Naive thymus-derived CD4-positive, alpha-beta T cell (primary cell): ENCODE results near the gene RXYLT1. TPM values are rescaled to one million over a fixed set of nuclear protein-coding genes. Genes with fewer than 3 reads are reported as not detected.
A peak's percentile ranks its signal among the peaks of the same experiment; 100 is the strongest.

Source experiments
- ATAC-seq: fragments of 150-1000 bp; cut with Tn5 transposase; 2 replicates; pipeline ENCODE4 v1.10.0; 2021; ENCODE audit warnings: mild to moderate bottlenecking, moderate library complexity
- CTCF ChIA-PET: fragments of 350-600 bp; sonication (Branson Sonifier 250); formaldehyde crosslinking; loops from one replicate; lab custom pipeline; 2021; ENCODE audit warnings: antibody characterized with exemption; lab: Charles Lee
- POLR2A ChIA-PET: fragments of 350-600 bp; sonication (Branson Sonifier 250); formaldehyde crosslinking; loops from one replicate; lab custom pipeline; 2021; ENCODE audit warnings: antibody characterized with exemption, inconsistent platforms; lab: Charles Lee
- DNase-seq, 9 donors: peaks; one replicate each; pipeline versions ENCODE4 v3.0.0 to v3.0.0-alpha.2; 2020 to 2022; ENCODE audit warnings: mixed read lengths in 1 of 9
- H3K27ac ChIP-seq: one replicate; pipeline ENCODE4 v1.7.0; 2013; ENCODE audit warnings: mild to moderate bottlenecking, low read depth, low read length, moderate library complexity
- H3K27me3 ChIP-seq, 2 donors: one replicate each; pipeline ENCODE4 v1.7.0; 2013; ENCODE audit warnings: low read length in 2 of 2, mild to moderate bottlenecking in 2 of 2, moderate library complexity in 2 of 2; ENCODE audit not compliant: control insufficient read depth in 2 of 2, insufficient read depth in 2 of 2
- H3K36me3 ChIP-seq, 3 experiments: 1 replicate in 2 of 3; 2 replicates in 1 of 3; pipeline ENCODE4 v1.7.0; 2013; ENCODE audit warnings: low read length in 3 of 3, mild to moderate bottlenecking in 3 of 3, moderate library complexity in 1 of 3; ENCODE audit not compliant: insufficient read depth in 3 of 3, control insufficient read depth in 2 of 3
- H3K4me1 ChIP-seq, 2 donors: one replicate each; pipeline ENCODE4 v1.7.0; 2013; ENCODE audit warnings: low read length in 2 of 2, mild to moderate bottlenecking in 2 of 2, moderate library complexity in 1 of 2; ENCODE audit not compliant: control insufficient read depth in 2 of 2, insufficient read depth in 2 of 2
- H3K4me3 ChIP-seq: 2 replicates; pipeline ENCODE4 v1.7.0; 2013; ENCODE audit warnings: mild to moderate bottlenecking, low read length
- H3K9me3 ChIP-seq, 3 experiments: 1 replicate in 2 of 3; 2 replicates in 1 of 3; pipeline ENCODE4 v1.7.0; 2013; ENCODE audit warnings: low read length in 3 of 3; ENCODE audit not compliant: control insufficient read depth in 2 of 3
- H3K27ac Mint-ChIP-seq, 9 donors: one replicate each; pipeline ENCODE4 v1.8.0; 2020 to 2022; ENCODE audit warnings: mixed read lengths in 9 of 9, mild to moderate bottlenecking in 8 of 9, moderate library complexity in 5 of 9, inconsistent platforms in 2 of 9
- H3K27me3 Mint-ChIP-seq, 5 donors: one replicate each; pipeline ENCODE4 v1.8.0; 2021 to 2022; ENCODE audit warnings: mixed read lengths in 5 of 5, mild to moderate bottlenecking in 1 of 5
- H3K36me3 Mint-ChIP-seq, 5 donors: one replicate each; pipeline ENCODE4 v1.8.0; 2020 to 2022; ENCODE audit warnings: mixed read lengths in 5 of 5, mild to moderate bottlenecking in 3 of 5, inconsistent platforms in 1 of 5
- H3K4me1 Mint-ChIP-seq, 7 donors: one replicate each; pipeline ENCODE4 v1.8.0; 2020 to 2022; ENCODE audit warnings: mixed read lengths in 7 of 7, mild to moderate bottlenecking in 3 of 7, inconsistent platforms in 1 of 7
- H3K4me3 Mint-ChIP-seq, 10 donors: one replicate each; pipeline ENCODE4 v1.8.0; 2020 to 2022; ENCODE audit warnings: mild to moderate bottlenecking in 10 of 10, mixed read lengths in 10 of 10, moderate library complexity in 6 of 10, inconsistent platforms in 2 of 10
- H3K9me3 Mint-ChIP-seq, 11 donors: one replicate each; pipeline ENCODE4 v1.8.0; 2020 to 2022; ENCODE audit warnings: mixed read lengths in 11 of 11, mild to moderate bottlenecking in 4 of 11, inconsistent platforms in 1 of 11, moderate library complexity in 1 of 11
- intact Hi-C, 2 donors: fragments of 100-400 bp; cut with micrococcal nuclease; formaldehyde crosslinking; loops; one replicate each; pipeline ENCODE4 v1.15.1; 2023
- polyA plus RNA-seq, 2 donors: library from polyadenylated mRNA; unstranded; fragments of 300-500 nt; fragmentation: Illumina TruSeq; gene quantifications; one replicate each; pipeline ENCODE4 v1.2.3, GENCODE V29; 2021
- total RNA-seq, 6 experiments: library from RNA in 5 of 6; stranded (reverse) in 5 of 6; gene quantifications; 1 replicate in 5 of 6; 2 replicates in 1 of 6; pipeline ENCODE4 v1.2.3 and lab custom pipeline; 2021 to 2026

Gene RXYLT1
- total and polyA plus RNA-seq, 7 experiments from 2014 or later: 9.9 to 22.0 (median 15.4) TPM

DNA sequence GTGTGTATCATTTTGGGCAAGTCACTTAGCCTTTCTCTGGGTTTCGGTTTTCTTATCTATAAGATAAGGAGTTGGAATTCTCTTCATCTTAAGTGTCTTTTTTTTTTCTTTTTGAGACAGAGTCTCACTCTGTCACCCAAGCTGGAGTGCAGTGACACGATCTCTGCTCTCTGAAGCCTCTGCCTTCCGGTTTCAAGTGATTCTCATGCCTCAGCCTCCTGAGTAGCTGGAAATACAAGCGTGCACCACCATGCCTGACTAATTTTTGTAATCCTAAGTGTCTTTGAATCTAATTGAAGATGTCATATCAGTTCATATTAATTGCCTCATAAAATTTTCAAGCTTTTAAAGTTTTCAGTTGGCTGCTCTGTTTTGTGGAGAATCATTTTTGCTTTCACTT lies 68.7 kb downstream of the RXYLT1 start:
- Mint-ChIP-seq H3K27me3 (peaks cover 17 to 32% (median 24%) of the 10 kb centered on the region in 5 donors), H3K27ac (no peak overlapping the region), H3K4me3 (no peak overlapping the region), H3K4me1 (peaks cover 0 to 7% (median 6%) of the 10 kb centered on the region in 7 donors), H3K9me3 (no peaks in the 10 kb centered on the region), H3K36me3 (no peaks in the 10 kb centered on the region)
- Histone ChIP-seq H3K36me3 (no peaks in the 10 kb centered on the region), H3K4me3 (no peak overlapping the region), H3K27me3 (peaks cover 3 to 7% of the 10 kb centered on the region in 2 donors), H3K9me3 (no peaks in the 10 kb centered on the region), H3K4me1 (no peaks in the 10 kb centered on the region), H3K27ac (no peak overlapping the region)
- ATAC-seq (no peak), DNase-seq (no peak)
- ChIA-PET POLR2A (no interaction called here), CTCF (interaction anchor here (0.6 to 0.7 kb wide), 2 partner anchors 11 to 484 kb away, joined by 3 to 4 read pairs; no protein-coding TSS in a partner anchor)
- intact Hi-C loops: no loop called here

DNA sequence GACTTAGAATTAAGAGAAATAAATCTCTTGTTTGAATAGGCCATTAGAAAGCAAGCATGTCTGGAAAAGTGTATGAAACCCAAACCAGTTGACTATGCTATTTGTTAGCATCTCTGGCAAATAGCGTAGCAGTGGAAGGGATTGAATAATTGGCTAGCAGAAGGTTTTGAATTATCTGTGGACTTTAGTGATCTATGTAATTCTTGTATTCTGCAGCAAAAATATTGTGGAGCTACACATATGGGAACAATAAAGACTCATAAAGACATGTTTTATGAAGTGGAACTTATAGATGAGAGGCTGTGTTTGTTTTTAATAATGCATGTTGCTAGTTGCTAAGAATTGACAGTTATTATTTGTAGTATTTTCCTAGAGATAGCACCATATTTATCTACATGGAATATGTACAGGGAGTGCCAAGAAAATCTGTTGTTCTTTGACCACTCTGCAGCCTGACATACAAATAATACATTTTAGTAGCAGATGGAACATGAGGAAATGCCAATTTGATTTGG lies 69.5 kb downstream of the RXYLT1 start:
- H3K36me3 Mint-ChIP-seq: no peaks in the 10 kb centered on the region
- CTCF ChIA-PET: no interaction called here

DNA sequence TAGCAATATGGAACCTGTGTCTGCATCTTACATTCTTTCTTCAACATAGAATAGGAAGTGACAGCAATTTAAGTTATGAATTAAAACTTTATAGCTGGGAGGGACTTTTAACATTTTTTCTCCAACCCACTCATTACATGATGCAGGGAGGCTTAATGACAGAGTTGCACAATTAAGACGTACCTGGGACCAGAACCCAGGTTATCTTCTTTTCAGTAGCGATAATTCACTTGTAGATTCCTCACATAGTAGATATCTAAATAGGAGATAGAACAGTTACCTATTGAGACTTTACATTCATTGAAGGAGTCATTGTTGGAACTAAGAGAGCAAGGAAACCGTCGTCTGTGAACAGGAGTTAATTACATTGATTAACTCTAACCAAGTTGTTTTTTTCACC lies 69.9 kb downstream of the RXYLT1 start:
- Mint-ChIP-seq H3K36me3 (no peaks in the 10 kb centered on the region), H3K4me1 (peaks cover 0 to 5% (median 3%) of the 10 kb centered on the region in 7 donors), H3K9me3 (no peaks in the 10 kb centered on the region), H3K4me3 (no peak overlapping the region), H3K27me3 (peaks cover 15 to 30% (median 25%) of the 10 kb centered on the region in 5 donors), H3K27ac (peak overlapping the region in 1 of 9 donors; percentile 7)
- Histone ChIP-seq H3K27ac (no peak overlapping the region), H3K4me1 (no peaks in the 10 kb centered on the region), H3K4me3 (no peak overlapping the region), H3K36me3 (no peaks in the 10 kb centered on the region), H3K27me3 (peaks cover 3 to 4% of the 10 kb centered on the region in 2 donors), H3K9me3 (no peaks in the 10 kb centered on the region)
- CTCF ChIA-PET: no interaction called here
- DNase-seq: no peak
- intact Hi-C loops: no loop called here
- no peak for ATAC-seq
- POLR2A ChIA-PET: interaction anchor here (1.2 kb wide), 1 partner anchor 48 kb away, joined by 3 read pairs; no protein-coding TSS in a partner anchor

More for the DNA sequence above, 69.5 kb downstream of the RXYLT1 start:
- Mint-ChIP-seq H3K9me3 (no peaks in the 10 kb centered on the region), H3K4me3 (no peak overlapping the region), H3K4me1 (peaks cover 0 to 7% (median 6%) of the 10 kb centered on the region in 7 donors), H3K27ac (no peak overlapping the region), H3K27me3 (peaks cover 17 to 32% (median 26%) of the 10 kb centered on the region in 5 donors)
- no peaks in the 10 kb centered on the region for H3K9me3 ChIP-seq
- H3K27me3 ChIP-seq: peaks cover 3 to 7% of the 10 kb centered on the region in 2 donors
- DNase-seq: no peak
- intact Hi-C loops: no loop called here
- no peak overlapping the region for H3K4me3 ChIP-seq
- POLR2A ChIA-PET: interaction anchor here (1.2 kb wide), 1 partner anchor 47 kb away, joined by 3 read pairs; no protein-coding TSS in a partner anchor
- no peaks in the 10 kb centered on the region for H3K36me3 ChIP-seq
- H3K4me1 ChIP-seq: no peaks in the 10 kb centered on the region
- no peak overlapping the region for H3K27ac ChIP-seq
- ATAC-seq: no peak

DNA sequence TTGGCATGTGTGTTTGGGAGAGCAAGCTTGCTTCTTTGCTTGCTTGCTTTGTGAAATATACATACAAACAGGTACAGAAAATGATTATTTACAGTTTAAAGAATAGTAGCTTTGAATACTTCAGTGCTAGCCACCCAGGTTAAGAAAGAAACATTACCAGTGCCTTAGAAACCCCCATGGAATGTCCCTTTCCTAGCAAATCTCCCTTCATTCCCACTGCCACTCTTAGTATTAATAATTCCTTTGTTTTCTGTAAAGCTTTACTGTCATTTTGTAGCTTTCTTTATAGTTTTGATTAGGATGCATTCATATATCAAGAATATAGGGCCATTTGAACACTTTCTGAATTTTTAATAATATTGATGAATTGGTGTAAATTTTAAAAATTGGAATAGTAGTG lies 74.3 kb downstream of the RXYLT1 start:
- Histone ChIP-seq H3K9me3 (no peaks in the 10 kb centered on the region), H3K27ac (no peak overlapping the region), H3K27me3 (peaks cover 0 to 3% of the 10 kb centered on the region in 2 donors), H3K4me3 (no peak overlapping the region), H3K36me3 (no peaks in the 10 kb centered on the region), H3K4me1 (no peaks in the 10 kb centered on the region)
- Mint-ChIP-seq H3K27ac (no peak overlapping the region), H3K27me3 (peaks cover 0 to 14% (median 9%) of the 10 kb centered on the region in 5 donors), H3K4me3 (no peak overlapping the region), H3K4me1 (no peaks in the 10 kb centered on the region), H3K36me3 (no peaks in the 10 kb centered on the region), H3K9me3 (peaks cover 0 to 2% (median 0%) of the 10 kb centered on the region in 11 donors)
- intact Hi-C loops: no loop called here
- ChIA-PET CTCF (no interaction called here), POLR2A (no interaction called here)
- DNase-seq: no peak
- ATAC-seq: no peak

DNA sequence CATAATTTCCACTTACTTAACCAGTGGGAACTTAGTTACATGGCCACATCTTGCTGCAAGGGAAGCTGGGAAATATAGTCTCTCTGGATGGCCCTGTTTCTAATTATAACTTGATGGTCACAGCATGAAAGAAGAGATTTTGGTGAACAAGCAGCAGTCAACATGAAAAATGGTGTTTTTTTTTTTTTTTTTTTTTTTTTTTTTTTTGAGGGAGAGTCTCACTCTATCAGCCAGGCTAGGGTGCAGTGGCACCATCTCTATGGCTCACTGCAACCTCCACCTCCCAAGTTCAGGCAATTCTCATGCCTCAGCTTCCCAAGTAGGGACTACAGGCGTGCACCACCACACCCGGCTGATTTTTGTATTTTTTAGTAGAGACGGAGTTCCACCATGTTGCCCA lies 75.6 kb downstream of the RXYLT1 start:
- no peaks in the 10 kb centered on the region for H3K4me1 ChIP-seq
- ChIA-PET POLR2A (no interaction called here), CTCF (no interaction called here)
- intact Hi-C loops: no loop called here
- H3K27me3 Mint-ChIP-seq: peaks cover 0 to 21% (median 8%) of the 10 kb centered on the region in 5 donors
- no peaks in the 10 kb centered on the region for H3K36me3 ChIP-seq
- no peaks in the 10 kb centered on the region for H3K9me3 ChIP-seq
- no peak overlapping the region for H3K4me3 ChIP-seq
- DNase-seq (no peak), ATAC-seq (no peak)
- H3K27me3 ChIP-seq: peaks cover 0 to 3% of the 10 kb centered on the region in 2 donors
- H3K9me3 Mint-ChIP-seq: peaks cover 0 to 2% (median 0%) of the 10 kb centered on the region in 11 donors
- H3K27ac ChIP-seq: no peak overlapping the region
- H3K27ac Mint-ChIP-seq: no peak overlapping the region
- no peaks in the 10 kb centered on the region for H3K36me3 Mint-ChIP-seq
- no peak overlapping the region for H3K4me3 Mint-ChIP-seq
- no peaks in the 10 kb centered on the region for H3K4me1 Mint-ChIP-seq

DNA sequence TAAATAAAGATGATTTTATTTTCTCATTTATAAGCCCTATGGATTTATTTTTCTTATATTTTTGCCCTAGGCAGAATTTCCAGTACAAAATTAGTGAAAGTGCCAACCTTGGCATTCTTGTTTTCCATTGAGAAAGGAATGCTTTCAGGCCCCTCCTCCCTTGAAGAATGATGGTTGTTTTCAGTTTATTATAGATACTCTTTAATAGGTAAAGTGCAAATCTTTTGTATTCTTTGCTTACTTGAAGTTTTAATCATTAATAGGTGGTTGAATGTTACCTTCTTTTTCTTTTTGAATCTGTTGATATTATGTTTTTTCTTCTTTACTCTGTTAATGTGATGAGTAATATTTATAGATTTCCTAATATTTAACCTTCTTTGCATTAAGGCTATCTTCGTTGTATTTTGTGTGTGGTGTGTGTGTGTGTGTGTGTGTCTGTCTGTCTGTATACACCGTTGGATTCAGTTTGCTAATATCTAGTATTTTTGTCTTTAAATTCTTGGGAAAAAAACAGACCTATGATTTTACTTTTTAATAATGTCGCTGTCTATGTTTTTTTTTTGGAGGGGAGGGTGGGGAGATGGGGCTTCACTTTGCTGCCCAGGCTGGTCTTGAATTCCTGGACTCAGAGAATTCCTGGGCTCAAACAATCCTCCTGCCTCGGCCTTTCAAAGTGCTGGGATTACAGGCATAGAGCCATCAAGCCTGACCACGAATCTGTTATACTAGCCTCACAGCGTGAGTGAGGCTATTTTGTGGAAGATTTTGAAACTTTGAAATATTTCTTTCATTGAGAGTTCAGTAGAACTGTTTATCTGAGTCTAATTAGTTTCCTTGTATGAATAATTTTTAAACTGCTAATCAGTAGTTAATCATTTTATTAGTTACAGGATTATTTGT lies 78.3 kb downstream of the RXYLT1 start:
- no peaks in the 10 kb centered on the region for H3K9me3 ChIP-seq
- Mint-ChIP-seq H3K27ac (no peak overlapping the region), H3K4me1 (no peaks in the 10 kb centered on the region), H3K36me3 (no peaks in the 10 kb centered on the region), H3K4me3 (no peak overlapping the region), H3K9me3 (peaks cover 0 to 2% (median 0%) of the 10 kb centered on the region in 11 donors), H3K27me3 (peaks cover 0 to 21% (median 8%) of the 10 kb centered on the region in 5 donors)
- H3K4me1 ChIP-seq: no peaks in the 10 kb centered on the region
- ChIA-PET POLR2A (interaction anchor here (0.7 kb wide), 1 partner anchor 643 kb away, joined by 3 read pairs; no protein-coding TSS in a partner anchor), CTCF (no interaction called here)
- DNase-seq (no peak), ATAC-seq (no peak)
- H3K27me3 ChIP-seq: peaks cover 0 to 3% of the 10 kb centered on the region in 2 donors
- intact Hi-C loops: no loop called here
- no peak overlapping the region for H3K4me3 ChIP-seq
- no peak overlapping the region for H3K27ac ChIP-seq
- no peaks in the 10 kb centered on the region for H3K36me3 ChIP-seq
